ENCODE data around the gene MAD2L2.

GRCh38 chr1:11730429-11730891 lies 49.5 kb upstream of the MAD2L2 start:
- no peak for TF ChIP-seq CTCF (IDR thresholded peaks at IDR 0.05)
- TF ChIP-seq POLR2A (IDR thresholded peaks at IDR 0.05) = no peak
